Adrenal gland (tissue), 12 donors: Measurements from ENCODE around the gene HYKK. TPM values are rescaled to one million over a fixed set of nuclear protein-coding genes. Genes with fewer than 3 reads are reported as not detected.

Source experiments
- DNase-seq, 7 donors: peaks; one replicate each; pipeline ENCODE4 v3.0.0-alpha.2; 2019 to 2020
- H3K27ac ChIP-seq, 5 donors: fragments of 200-600 bp; sonication (generic) in 4 of 5; 1 replicate in 3 of 5; 2 replicates in 2 of 5; pipeline versions ENCODE4 v1.5.1 to v1.8.0; 2016 to 2020; ENCODE audit warnings: mild to moderate bottlenecking in 1 of 5
- H3K27me3 ChIP-seq: fragments of 200-600 bp; 2 replicates; pipeline ENCODE4 v1.8.0; 2021
- H3K36me3 ChIP-seq, 2 donors: fragments of 200-600 bp; replicated peaks in 1 of 2; 1 replicate in 1 of 2; 2 replicates in 1 of 2; pipeline versions ENCODE4 v1.5.1 to v1.8.0; 2018 to 2022
- H3K4me1 ChIP-seq, 2 donors: fragments of 200-600 bp; replicated peaks in 1 of 2; 1 replicate in 1 of 2; 2 replicates in 1 of 2; pipeline versions ENCODE4 v1.5.1 to v1.8.0; 2018 to 2021
- H3K4me3 ChIP-seq, 4 donors: fragments of 200-600 bp; sonication (generic) in 3 of 4; one replicate each; pipeline ENCODE4 v1.5.1; 2016 to 2018
- H3K9me3 ChIP-seq, 3 donors: fragments of 200-600 bp; sonication (generic) in 1 of 3; replicated peaks in 1 of 3; 1 replicate in 2 of 3; 2 replicates in 1 of 3; pipeline versions ENCODE4 v1.5.1 to v1.8.0; 2016 to 2021
- CTCF ChIP-seq, 6 experiments: fragments of 450-650 bp in 4 of 6; fragments of 200-600 bp in 2 of 6; sonication (generic) in 1 of 6; IDR thresholded peaks; 1 replicate in 5 of 6; 2 replicates in 1 of 6; pipeline versions ENCODE4 v1.5.1 to v1.8.0; 2016 to 2021; ENCODE audit warnings: antibody characterized with exemption in 6 of 6, mild to moderate bottlenecking in 2 of 6, moderate library complexity in 1 of 6
- POLR2A ChIP-seq, 2 donors: fragments of 450-650 bp; IDR thresholded peaks; one replicate each; pipeline ENCODE4 v1.6.1; 2017; ENCODE audit warnings: antibody characterized with exemption in 2 of 2, mild to moderate bottlenecking in 2 of 2, moderate library complexity in 1 of 2
- WGBS, 4 donors: extraction: QIAGEN DNeasy Blood & Tissue Kit in 2 of 4; methylation state at CpG; one replicate each; pipeline versions ENCODE4 v1.1.5 to v1.1.7; 2013 to 2017; 5-methylcytosine and 5-hydroxymethylcytosine counted together
- intact Hi-C, 2 donors: fragments of 100-400 bp; cut with DNase I; formaldehyde crosslinking; loops; one replicate each; pipeline versions ENCODE4 v1.14.1 to v1.15.0; 2022 to 2023
- polyA plus RNA-seq, 3 donors: library from polyadenylated mRNA; stranded (reverse); fragments of 200-250 nt in 2 of 3; fragments of 350-450 nt in 1 of 3; fragmentation: Illumina TruSeq in 1 of 3; extraction: RNeasy Lipid Tissue Mini Kit (QIAGEN cat#74804) in 1 of 3; gene quantifications; one replicate each; pipeline ENCODE4 v1.2.3, GENCODE V29; 2013 to 2014
- total RNA-seq, 9 donors: library from RNA; depleted of rRNA in 4 of 9; stranded (reverse); fragments of >200 nt in 4 of 9; fragments of 120-200 nt in 1 of 9; fragmentation: NEBNext Ultra II Directional in 1 of 9; extraction: Animal tissue kit (Norgen Biotek cat#: 25700) in 1 of 9; gene quantifications; one replicate each; pipeline versions ENCODE4 v1.1.0 to v1.2.4, GENCODE V29; 2013 to 2023
- donor health status: healthy with polysubstance abuse.
- donor health status: Bipolar disorder and iron deficiency.
- donor health status: DM: yes; HTN: yes; CAD: no.
- donor health status: DM: no; HTN: no; CAD: no.
- donor health status: DM: no; HTN: no; CAD: no.
- donor health status: DM: yes; HTN: yes; CAD: no.

HYKK gene
- total and polyA plus RNA-seq, 12 donors = 3.1 to 17.1 (median 7.4) TPM

- DNase-seq = peak in 1 of 7 donors; percentile 19
- Histone ChIP-seq H3K36me3 (peaks cover 0 to 25% of the 10 kb centered on the region in 2 donors), H3K4me3 (peak overlapping the region in 1 of 4 donors; percentile 11), H3K9me3 (no peaks in the 10 kb centered on the region), H3K27me3 (no peaks in the 10 kb centered on the region), H3K4me1 (peaks cover 54 to 92% of the 10 kb centered on the region in 2 donors), H3K27ac (peak overlapping the region in 4 of 5 donors; percentile 23 to 66 (median 26))
- 14 to 22% (median 15%) methylated on average over 3 of the region's 3 CpGs for WGBS, 4 donors
- intact Hi-C loops = no loop called here
- TF ChIP-seq POLR2A (IDR thresholded peaks at IDR 0.05) = no peak
- TF ChIP-seq CTCF (IDR thresholded peaks at IDR 0.05) = no peak
Observed at GRCh38 chr15:78461171-78461888, 46.0 kb upstream of the HYKK start.

- Histone ChIP-seq H3K36me3 (peaks cover 0 to 72% of the 10 kb centered on the region in 2 donors), H3K27ac (no peak overlapping the region), H3K4me1 (peaks cover 25% of the 10 kb centered on the region in 2 donors), H3K9me3 (no peaks in the 10 kb centered on the region), H3K27me3 (no peaks in the 10 kb centered on the region), H3K4me3 (no peak overlapping the region)
- TF ChIP-seq CTCF (IDR thresholded peaks at IDR 0.05) = no peak
- TF ChIP-seq POLR2A (IDR thresholded peaks at IDR 0.05) = no peak
- 69 to 99% (median 96%) methylated on average over 1 of the region's 1 CpG for WGBS, 4 donors
- DNase-seq = no peak
- intact Hi-C loops = no loop called here
Observed at GRCh38 chr15:78469031-78469430, 38.3 kb upstream of the HYKK start.

GRCh38 chr15:78477295-78477694 lies 30.1 kb upstream of the HYKK start:
- 76 to 79% (median 77%) methylated on average over 5 of the region's 5 CpGs for WGBS, 4 donors
- DNase-seq = no peak
- Histone ChIP-seq H3K4me1 (peaks cover 6 to 12% of the 10 kb centered on the region in 2 donors), H3K27ac (peak overlapping the region in 1 of 5 donors; percentile 8), H3K9me3 (no peaks in the 10 kb centered on the region), H3K36me3 (peaks cover 0 to 66% of the 10 kb centered on the region in 2 donors), H3K4me3 (no peak overlapping the region), H3K27me3 (no peaks in the 10 kb centered on the region)
- intact Hi-C loops = no loop called here
- TF ChIP-seq CTCF (IDR thresholded peaks at IDR 0.05) = no peak

- intact Hi-C loops = loop anchor here in 1 of 2 donors (5.0 kb wide), 1 partner anchor 42 kb away; the partner anchor contains the start of gene IREB2
- 54 to 68% (median 61%) methylated on average over 3 of the region's 3 CpGs for WGBS, 4 donors
- Histone ChIP-seq H3K4me3 (no peak overlapping the region), H3K27ac (peak overlapping the region in 2 of 5 donors; percentile 23 to 48), H3K27me3 (no peaks in the 10 kb centered on the region), H3K36me3 (peaks cover 0 to 66% of the 10 kb centered on the region in 2 donors), H3K9me3 (no peaks in the 10 kb centered on the region), H3K4me1 (peaks cover 6 to 12% of the 10 kb centered on the region in 2 donors)
- peak in 5 of 7 donors; percentile 59 to 72 (median 67) for DNase-seq
- TF ChIP-seq CTCF (IDR thresholded peaks at IDR 0.05) (no peak), POLR2A (IDR thresholded peaks at IDR 0.05) (no peak)
Observed at GRCh38 chr15:78479650-78480049, 27.7 kb upstream of the HYKK start.
